ENCODE results near the gene SOX5.

SOX5 gene

GRCh38 chr12:23947395-23947794, 2.1 kb downstream of the SOX5 start:
- ATAC-seq (ENCODE audit: low read depth) = no peak
- no peak overlapping the region for H3K27ac ChIP-seq (ENCODE audit: poor library complexity, severe bottlenecking)
- no peaks in the 10 kb centered on the region for H3K36me3 ChIP-seq (ENCODE audit: low read depth)
- H3K9me3 ChIP-seq (ENCODE audit: severe bottlenecking) = no peaks in the 10 kb centered on the region
- H3K4me3 ChIP-seq (ENCODE audit: severe bottlenecking) = no peak overlapping the region
- H3K4me1 ChIP-seq (ENCODE audit: insufficient read depth, poor library complexity, severe bottlenecking) = no peaks in the 10 kb centered on the region
- DNase-seq (ENCODE audit: low spot score) = no peak
- H3K27me3 ChIP-seq (ENCODE audit: insufficient read depth, poor library complexity, severe bottlenecking) = peaks cover 9% of the 10 kb centered on the region
- TF ChIP-seq CTCF (IDR thresholded peaks at IDR 0.05; ENCODE audit: poor library complexity, severe bottlenecking) = no peak

- Histone ChIP-seq H3K4me3 (ENCODE audit: severe bottlenecking) (no peak overlapping the region), H3K9me3 (ENCODE audit: severe bottlenecking) (no peaks in the 10 kb centered on the region), H3K27ac (ENCODE audit: poor library complexity, severe bottlenecking) (no peak overlapping the region), H3K36me3 (ENCODE audit: low read depth) (no peaks in the 10 kb centered on the region), H3K27me3 (ENCODE audit: insufficient read depth, poor library complexity, severe bottlenecking) (peaks cover 6% of the 10 kb centered on the region), H3K4me1 (ENCODE audit: insufficient read depth, poor library complexity, severe bottlenecking) (no peaks in the 10 kb centered on the region)
- no peak for TF ChIP-seq CTCF (IDR thresholded peaks at IDR 0.05; ENCODE audit: poor library complexity, severe bottlenecking)
- no peak for DNase-seq (ENCODE audit: low spot score)
- ATAC-seq (ENCODE audit: low read depth) = no peak
These were observed 4.2 kb downstream of the SOX5 start for GRCh38 chr12:23945249-23945648.

GRCh38 chr12:23944067-23944466, 5.4 kb downstream of the SOX5 start:
- Histone ChIP-seq H3K36me3 (ENCODE audit: low read depth) (no peaks in the 10 kb centered on the region), H3K9me3 (ENCODE audit: severe bottlenecking) (no peaks in the 10 kb centered on the region), H3K27me3 (ENCODE audit: insufficient read depth, poor library complexity, severe bottlenecking) (no peaks in the 10 kb centered on the region), H3K4me3 (ENCODE audit: severe bottlenecking) (no peak overlapping the region), H3K27ac (ENCODE audit: poor library complexity, severe bottlenecking) (no peak overlapping the region), H3K4me1 (ENCODE audit: insufficient read depth, poor library complexity, severe bottlenecking) (no peaks in the 10 kb centered on the region)
- no peak for TF ChIP-seq CTCF (IDR thresholded peaks at IDR 0.05; ENCODE audit: poor library complexity, severe bottlenecking)
- ATAC-seq (ENCODE audit: low read depth) (no peak), DNase-seq (ENCODE audit: low spot score) (no peak)

- Histone ChIP-seq H3K4me1 (ENCODE audit: insufficient read depth, poor library complexity, severe bottlenecking) (no peaks in the 10 kb centered on the region), H3K4me3 (ENCODE audit: severe bottlenecking) (no peak overlapping the region), H3K9me3 (ENCODE audit: severe bottlenecking) (no peaks in the 10 kb centered on the region), H3K27ac (ENCODE audit: poor library complexity, severe bottlenecking) (no peak overlapping the region), H3K27me3 (ENCODE audit: insufficient read depth, poor library complexity, severe bottlenecking) (no peaks in the 10 kb centered on the region), H3K36me3 (ENCODE audit: low read depth) (no peaks in the 10 kb centered on the region)
- ATAC-seq (ENCODE audit: low read depth) = no peak
- DNase-seq (ENCODE audit: low spot score) = no peak
- TF ChIP-seq CTCF (IDR thresholded peaks at IDR 0.05; ENCODE audit: poor library complexity, severe bottlenecking) = no peak
These were observed 6.6 kb downstream of the SOX5 start for GRCh38 chr12:23942841-23943240.

GRCh38 chr12:23941780-23942179, 7.7 kb downstream of the SOX5 start:
- Histone ChIP-seq H3K4me1 (ENCODE audit: insufficient read depth, poor library complexity, severe bottlenecking) (no peaks in the 10 kb centered on the region), H3K27me3 (ENCODE audit: insufficient read depth, poor library complexity, severe bottlenecking) (no peaks in the 10 kb centered on the region), H3K9me3 (ENCODE audit: severe bottlenecking) (no peaks in the 10 kb centered on the region), H3K27ac (ENCODE audit: poor library complexity, severe bottlenecking) (no peak overlapping the region), H3K36me3 (ENCODE audit: low read depth) (no peaks in the 10 kb centered on the region), H3K4me3 (ENCODE audit: severe bottlenecking) (no peak overlapping the region)
- DNase-seq (ENCODE audit: low spot score) (no peak), ATAC-seq (ENCODE audit: low read depth) (no peak)
- TF ChIP-seq CTCF (IDR thresholded peaks at IDR 0.05; ENCODE audit: poor library complexity, severe bottlenecking) = no peak
